Left kidney (tissue), 8 donors: ENCODE results near the gene SELENOT. TPM values are rescaled to one million over a fixed set of nuclear protein-coding genes. Genes with fewer than 3 reads are reported as not detected.
"Not testable (repeated sequence)": the region's sequence is repeated elsewhere in the genome, so short reads cannot be mapped to it uniquely, and the experiment has no call there.

Experiments
- DNase-seq: peaks from one replicate; pipeline ENCODE4 v3.0.0-alpha.2; 2013
- long read RNA-seq, 8 donors: transcript quantifications; one replicate each; lab custom pipeline, GENCODE V29; 2026
- polyA plus RNA-seq: library from polyadenylated mRNA; unstranded; fragments of 120-200 nt; gene quantifications from one replicate; pipeline ENCODE4 v1.2.1, GENCODE V29; 2013; ENCODE audit not compliant: insufficient read length

SELENOT gene
- 121 TPM for polyA plus RNA-seq
- long read RNA-seq, donor 1, transcript SELENOT-202 (6 exons, 3,469 nt) = major isoform, 57 of 93 reads
- long read RNA-seq, donor 1, transcript SELENOT-201 (2 exons, 585 nt) = minor isoform, 5 of 93 reads
- long read RNA-seq, donor 1, partial matches to known transcripts = 30 of 93 reads
- long read RNA-seq, donor 1, other reads (novel, unspliced or antisense) = 0 of 93 reads
- long read RNA-seq, donor 2, transcript SELENOT-202 (6 exons, 3,469 nt) = major isoform, 48 of 73 reads
- long read RNA-seq, donor 2, partial matches to known transcripts = 22 of 73 reads
- long read RNA-seq, donor 2, other reads (novel, unspliced or antisense) = 0 of 73 reads
- long read RNA-seq, donor 3, transcript SELENOT-202 (6 exons, 3,469 nt) = major isoform, 41 of 49 reads
- long read RNA-seq, donor 3, partial matches to known transcripts = 5 of 49 reads
- long read RNA-seq, donor 3, other reads (novel, unspliced or antisense) = 0 of 49 reads
- long read RNA-seq, donor 4, partial matches to known transcripts = 6 of 9 reads
- long read RNA-seq, donor 4, other reads (novel, unspliced or antisense) = 0 of 9 reads
- long read RNA-seq, donor 5, transcript SELENOT-202 (6 exons, 3,469 nt) = major isoform, 94 of 113 reads
- long read RNA-seq, donor 5, partial matches to known transcripts = 17 of 113 reads
- long read RNA-seq, donor 5, other reads (novel, unspliced or antisense) = 0 of 113 reads
- long read RNA-seq, donor 6, transcript SELENOT-202 (6 exons, 3,469 nt) = major isoform, 59 of 90 reads
- long read RNA-seq, donor 6, transcript SELENOT-201 (2 exons, 585 nt) = minor isoform, 5 of 90 reads
- long read RNA-seq, donor 6, partial matches to known transcripts = 24 of 90 reads
- long read RNA-seq, donor 6, other reads (novel, unspliced or antisense) = 0 of 90 reads
- long read RNA-seq, donor 7, transcript SELENOT-202 (6 exons, 3,469 nt) = major isoform, 72 of 109 reads
- long read RNA-seq, donor 7, partial matches to known transcripts = 32 of 109 reads
- long read RNA-seq, donor 7, other reads (novel, unspliced or antisense) = 0 of 109 reads
- long read RNA-seq, donor 8, transcript SELENOT-202 (6 exons, 3,469 nt) = major isoform, 27 of 38 reads
- long read RNA-seq, donor 8, partial matches to known transcripts = 7 of 38 reads
- long read RNA-seq, donor 8, other reads (novel, unspliced or antisense) = 0 of 38 reads

GRCh38 chr3:150603153-150603979 is at the start of gene SELENOT:
Gene SELENOT (plus strand): TSS chr3:150603321. CDS start chr3:150603363, 42 bp downstream.
- peak; percentile 95 for DNase-seq

- no peak for DNase-seq
Observed at GRCh38 chr3:150555859-150556436, 47.2 kb upstream of the SELENOT start.

- no peak for DNase-seq
Observed at GRCh38 chr3:150556792-150557191, 46.3 kb upstream of the SELENOT start.

- DNase-seq = no peak
Observed at GRCh38 chr3:150557725-150558124, 45.4 kb upstream of the SELENOT start.

- no peak for DNase-seq
Observed at GRCh38 chr3:150564243-150564642, 38.9 kb upstream of the SELENOT start.

GRCh38 chr3:150567328-150567727 is 35.8 kb upstream of the SELENOT start:
- no peak for DNase-seq

GRCh38 chr3:150577855-150578254 is 25.3 kb upstream of the SELENOT start:
- DNase-seq = no peak

- DNase-seq = no peak
Observed at GRCh38 chr3:150581174-150581573, 21.9 kb upstream of the SELENOT start.

- DNase-seq = no peak
Observed at GRCh38 chr3:150582620-150583019, 20.5 kb upstream of the SELENOT start.

- no peak for DNase-seq
Observed at GRCh38 chr3:150583028-150583427, 20.1 kb upstream of the SELENOT start.

GRCh38 chr3:150588027-150588830 is 14.9 kb upstream of the SELENOT start:
- no peak for DNase-seq

GRCh38 chr3:150589759-150590158 is 13.4 kb upstream of the SELENOT start:
- no peak for DNase-seq

- no peak for DNase-seq
Observed at GRCh38 chr3:150594150-150594549, 9.0 kb upstream of the SELENOT start.

- no peak for DNase-seq
Observed at GRCh38 chr3:150597646-150598045, 5.5 kb upstream of the SELENOT start.

GRCh38 chr3:150599611-150600297 is 3.4 kb upstream of the SELENOT start:
- no peak for DNase-seq

- DNase-seq = not testable (repeated sequence)
Observed at GRCh38 chr3:150600647-150601530, 2.2 kb upstream of the SELENOT start.

- DNase-seq = no peak
Observed at GRCh38 chr3:150602426-150603152, 532 bp upstream of the SELENOT start.

- no peak for DNase-seq
Observed at GRCh38 chr3:150603980-150604319, 829 bp downstream of the SELENOT start.
